OCI-LY1 (cell line): ENCODE results near the gene KRTAP3-2.

ENCODE experiments used
- H2AFZ ChIP-seq: fragments of 200-600 bp; sonication (generic), shearing (Covaris generic); 2 replicates; pipeline ENCODE4 v1.6.0; 2014; ENCODE audit warnings: antibody characterized with exemption, mild to moderate bottlenecking, low read length
- H3F3A ChIP-seq: fragments of 200-600 bp; sonication (generic), shearing (Covaris generic); 2 replicates; pipeline ENCODE4 v1.6.0; 2014; ENCODE audit warnings: mild to moderate bottlenecking, antibody characterized with exemption, low read length, moderate library complexity; ENCODE audit not compliant: insufficient read depth
- H3K27ac ChIP-seq: fragments of 200-600 bp; sonication (generic); 2 replicates; pipeline ENCODE4 v1.5.1; 2014; ENCODE audit warnings: low read length, mixed run types, mild to moderate bottlenecking, low read depth; ENCODE audit not compliant: poor library complexity, severe bottlenecking
- H3K27me3 ChIP-seq: fragments of 200-600 bp; sonication (generic); 2 replicates; pipeline ENCODE4 v1.6.0; 2014; ENCODE audit warnings: antibody characterized with exemption, mild to moderate bottlenecking, low read length, moderate library complexity; ENCODE audit not compliant: insufficient read depth
- H3K36me3 ChIP-seq: fragments of 200-600 bp; sonication (generic); 2 replicates; pipeline ENCODE4 v1.6.1; 2014; ENCODE audit warnings: mild to moderate bottlenecking, antibody characterized with exemption, low read length, moderate library complexity, mixed read lengths; ENCODE audit not compliant: insufficient read depth
- H3K4me1 ChIP-seq: fragments of 200-600 bp; sonication (generic); 2 replicates; pipeline ENCODE4 v1.5.1; 2014; ENCODE audit warnings: mild to moderate bottlenecking, low read length, moderate library complexity; ENCODE audit not compliant: insufficient read depth, severe bottlenecking
- H3K4me2 ChIP-seq: fragments of 200-600 bp; sonication (generic), shearing (Covaris generic); 2 replicates; pipeline ENCODE4 v1.6.1; 2014; ENCODE audit warnings: low read length
- H3K4me3 ChIP-seq: fragments of 200-600 bp; sonication (generic); 2 replicates; pipeline ENCODE4 v1.5.1; 2014; ENCODE audit warnings: low read length, low read depth, mild to moderate bottlenecking, mixed read lengths; ENCODE audit not compliant: poor library complexity, severe bottlenecking
- H3K79me2 ChIP-seq: fragments of 200-600 bp; shearing (Covaris generic); 2 replicates; pipeline ENCODE4 v1.6.1; 2016; ENCODE audit warnings: mixed run types, low read length, mixed read lengths; ENCODE audit not compliant: insufficient read depth
- H3K9ac ChIP-seq: fragments of 200-600 bp; sonication (generic), shearing (Covaris generic); 2 replicates; pipeline ENCODE4 v1.6.1; 2014; ENCODE audit warnings: mild to moderate bottlenecking, low read length, mixed read lengths
- H3K9me2 ChIP-seq: fragments of 200-600 bp; sonication (generic), shearing (Covaris generic); 2 replicates; pipeline ENCODE4 v1.6.1; 2014; ENCODE audit warnings: low read depth, mild to moderate bottlenecking, low read length, mixed read lengths
- H3K9me3 ChIP-seq: fragments of 200-600 bp; shearing (Covaris generic); 2 replicates; pipeline ENCODE4 v1.6.1; 2014; ENCODE audit warnings: low read length, mixed read lengths
- H4K20me1 ChIP-seq: fragments of 200-600 bp; sonication (generic), shearing (Covaris generic); 2 replicates; pipeline ENCODE4 v1.6.0; 2016; ENCODE audit warnings: mild to moderate bottlenecking, low read length; ENCODE audit not compliant: insufficient read depth
- EZH2 ChIP-seq: fragments of 200-600 bp; sonication (generic), shearing (Covaris generic); IDR thresholded peaks from 2 replicates; pipeline ENCODE4 v1.8.0; 2017; ENCODE audit warnings: borderline replicate concordance, mixed run types, mild to moderate bottlenecking, antibody characterized with exemption, low read length, moderate library complexity, mixed read lengths
- TF ChIP-seq, protein P1 (sequence below): fragments of 200-600 bp; sonication (generic), shearing (Covaris generic); IDR thresholded peaks from 2 replicates; pipeline ENCODE4 v1.5.1; 2017; ENCODE audit warnings: mild to moderate bottlenecking, antibody characterized with exemption, low read length, moderate library complexity, mixed read lengths

The KRTAP3-2 gene

DNA sequence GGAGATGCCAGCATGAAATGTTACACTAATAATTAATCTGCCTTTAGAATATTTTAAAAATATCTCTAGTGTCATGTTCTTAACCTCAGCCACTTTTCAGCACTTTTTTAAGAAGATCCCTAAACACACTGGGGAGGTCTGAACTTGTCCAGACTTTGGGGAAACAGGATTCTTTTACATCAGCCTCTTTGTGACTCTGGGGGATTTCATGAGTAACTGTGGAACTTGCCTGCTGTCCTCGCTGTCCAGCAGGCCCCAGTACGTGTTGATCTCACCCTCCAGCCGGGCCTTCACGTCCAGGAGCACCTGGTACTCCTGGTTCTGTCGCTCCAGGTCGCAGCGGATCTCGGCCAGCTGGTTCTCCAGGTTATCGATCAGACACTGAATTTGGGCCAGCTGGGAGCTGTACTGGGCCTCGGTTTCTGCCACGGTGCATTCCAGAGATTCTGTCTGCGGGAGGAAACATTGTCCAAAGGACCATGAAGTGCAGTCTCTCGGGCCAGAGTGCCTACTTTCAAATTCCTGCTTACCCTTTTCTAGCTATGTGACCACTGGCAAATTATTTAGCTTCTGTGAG lies 21.0 kb downstream of the KRTAP3-2 start:
- Histone ChIP-seq H3F3A (no peaks in the 10 kb centered on the region), H3K36me3 (no peaks in the 10 kb centered on the region), H3K79me2 (no peaks in the 10 kb centered on the region), H4K20me1 (no peaks in the 10 kb centered on the region), H2AFZ (no peak overlapping the region), H3K27me3 (no peaks in the 10 kb centered on the region), H3K9ac (no peak overlapping the region), H3K9me3 (no peaks in the 10 kb centered on the region), H3K4me1 (no peaks in the 10 kb centered on the region), H3K4me3 (no peak overlapping the region), H3K9me2 (no peaks in the 10 kb centered on the region), H3K27ac (no peak overlapping the region), H3K4me2 (no peak overlapping the region)
- TF ChIP-seq, protein P1, sequence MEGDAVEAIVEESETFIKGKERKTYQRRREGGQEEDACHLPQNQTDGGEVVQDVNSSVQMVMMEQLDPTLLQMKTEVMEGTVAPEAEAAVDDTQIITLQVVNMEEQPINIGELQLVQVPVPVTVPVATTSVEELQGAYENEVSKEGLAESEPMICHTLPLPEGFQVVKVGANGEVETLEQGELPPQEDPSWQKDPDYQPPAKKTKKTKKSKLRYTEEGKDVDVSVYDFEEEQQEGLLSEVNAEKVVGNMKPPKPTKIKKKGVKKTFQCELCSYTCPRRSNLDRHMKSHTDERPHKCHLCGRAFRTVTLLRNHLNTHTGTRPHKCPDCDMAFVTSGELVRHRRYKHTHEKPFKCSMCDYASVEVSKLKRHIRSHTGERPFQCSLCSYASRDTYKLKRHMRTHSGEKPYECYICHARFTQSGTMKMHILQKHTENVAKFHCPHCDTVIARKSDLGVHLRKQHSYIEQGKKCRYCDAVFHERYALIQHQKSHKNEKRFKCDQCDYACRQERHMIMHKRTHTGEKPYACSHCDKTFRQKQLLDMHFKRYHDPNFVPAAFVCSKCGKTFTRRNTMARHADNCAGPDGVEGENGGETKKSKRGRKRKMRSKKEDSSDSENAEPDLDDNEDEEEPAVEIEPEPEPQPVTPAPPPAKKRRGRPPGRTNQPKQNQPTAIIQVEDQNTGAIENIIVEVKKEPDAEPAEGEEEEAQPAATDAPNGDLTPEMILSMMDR: no peak
- no peak for TF ChIP-seq EZH2

DNA sequence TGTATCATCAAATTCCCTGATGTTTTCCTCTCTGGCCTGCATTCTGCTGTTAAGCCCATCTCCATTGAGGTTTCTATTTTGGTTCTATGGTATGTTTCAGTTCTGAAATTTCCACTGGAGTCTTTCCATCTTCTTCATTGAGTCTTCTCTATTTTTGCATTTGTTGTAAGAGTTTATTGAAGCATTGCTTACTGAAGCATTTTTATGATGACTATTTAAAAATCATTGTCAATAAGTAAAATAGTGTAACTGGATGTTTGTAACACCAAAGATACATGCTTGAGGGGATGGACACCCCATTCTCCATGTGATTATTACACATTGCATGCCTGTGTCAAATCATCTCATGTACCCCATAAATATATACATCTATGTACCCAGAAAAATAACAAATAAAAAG lies 24.2 kb downstream of the KRTAP3-2 start:
- H3K27me3 ChIP-seq: no peaks in the 10 kb centered on the region
- no peak for TF ChIP-seq EZH2
- TF ChIP-seq, protein P1: no peak
- no peak overlapping the region for H3K27ac ChIP-seq

DNA sequence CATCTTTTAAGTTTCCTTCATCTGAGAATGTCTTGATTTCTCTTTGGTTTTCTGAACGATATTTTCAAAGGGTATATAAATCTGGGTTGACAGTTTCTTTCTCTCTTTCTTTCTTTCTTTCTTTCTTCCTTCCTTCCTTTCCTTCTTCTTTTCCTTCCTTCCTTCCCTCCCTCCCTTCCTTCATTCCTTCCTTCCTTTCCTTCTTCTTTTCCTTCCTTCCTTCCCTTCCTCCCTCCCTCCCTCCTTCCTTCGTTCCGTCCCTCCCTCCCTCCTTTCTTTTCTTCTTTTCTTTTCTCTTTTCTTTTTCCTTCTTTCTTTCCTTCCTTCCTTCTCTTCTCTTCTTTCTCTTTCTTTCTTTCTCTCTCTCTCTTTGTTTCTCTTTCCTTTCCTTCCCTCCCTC lies 25.3 kb downstream of the KRTAP3-2 start:
- Histone ChIP-seq H3K27ac (no peak overlapping the region), H2AFZ (no peak overlapping the region), H3K4me3 (no peak overlapping the region), H3K36me3 (no peaks in the 10 kb centered on the region), H3K9me3 (no peaks in the 10 kb centered on the region), H3F3A (no peaks in the 10 kb centered on the region), H3K9ac (no peak overlapping the region), H4K20me1 (no peaks in the 10 kb centered on the region), H3K4me2 (no peak overlapping the region), H3K9me2 (no peaks in the 10 kb centered on the region), H3K27me3 (no peaks in the 10 kb centered on the region), H3K4me1 (no peaks in the 10 kb centered on the region), H3K79me2 (no peaks in the 10 kb centered on the region)
- TF ChIP-seq EZH2: no peak
- TF ChIP-seq, protein P1: no peak

More for the DNA sequence above, 24.2 kb downstream of the KRTAP3-2 start:
- Histone ChIP-seq H3K4me1 (no peaks in the 10 kb centered on the region), H3K36me3 (no peaks in the 10 kb centered on the region), H3K4me3 (no peak overlapping the region), H3K4me2 (no peak overlapping the region), H4K20me1 (no peaks in the 10 kb centered on the region), H3K9me2 (no peaks in the 10 kb centered on the region), H3F3A (no peaks in the 10 kb centered on the region), H3K79me2 (no peaks in the 10 kb centered on the region), H2AFZ (no peak overlapping the region), H3K9me3 (no peaks in the 10 kb centered on the region), H3K9ac (no peak overlapping the region)
